Heart right ventricle (tissue), 16 donors: ENCODE data around the gene TMTC4. TPM values are rescaled to one million over a fixed set of nuclear protein-coding genes. Genes with fewer than 3 reads are reported as not detected.
"Not testable (repeated sequence)": the region's sequence is repeated elsewhere in the genome, so short reads cannot be mapped to it uniquely, and the experiment has no call there.

ENCODE experiments used
- ATAC-seq, 8 donors: fragments of 200-7000 bp; cut with Tn5 transposase; one replicate each; pipeline ENCODE4 v1.9.1; 2020; ENCODE audit warnings: mild to moderate bottlenecking in 8 of 8, moderate library complexity in 8 of 8, moderate number of reproducible peaks in 1 of 8
- DNase-seq, 2 donors: peaks; one replicate each; pipeline ENCODE4 v3.0.0-alpha.2; 2020
- H3K27ac ChIP-seq, 10 donors: fragments of 200-600 bp; sonication (generic) in 2 of 10; one replicate each; pipeline versions ENCODE4 v1.5.0 to v1.8.0; 2020 to 2022; ENCODE audit warnings: mild to moderate bottlenecking in 3 of 10
- H3K27me3 ChIP-seq, 7 donors: fragments of 200-600 bp; one replicate each; pipeline ENCODE4 v1.8.0; 2021 to 2022; ENCODE audit warnings: mild to moderate bottlenecking in 2 of 7
- H3K36me3 ChIP-seq, 9 donors: fragments of 200-600 bp; sonication (generic) in 1 of 9; one replicate each; pipeline versions ENCODE4 v1.5.0 to v1.8.0; 2020 to 2022; ENCODE audit warnings: mild to moderate bottlenecking in 2 of 9
- H3K4me1 ChIP-seq, 9 donors: fragments of 200-600 bp; sonication (generic) in 1 of 9; one replicate each; pipeline versions ENCODE4 v1.5.0 to v1.8.0; 2020 to 2022; ENCODE audit warnings: mild to moderate bottlenecking in 4 of 9
- H3K4me3 ChIP-seq, 10 donors: fragments of 200-600 bp; sonication (generic) in 2 of 10; one replicate each; pipeline versions ENCODE4 v1.5.0 to v1.8.0; 2020 to 2022; ENCODE audit warnings: mild to moderate bottlenecking in 7 of 10, moderate library complexity in 2 of 10
- H3K9me3 ChIP-seq, 11 donors: fragments of 200-600 bp in 10 of 11; sonication (generic) in 2 of 11; one replicate each; pipeline versions ENCODE4 v1.5.0 to v1.8.0; 2013 to 2022; ENCODE audit warnings: mild to moderate bottlenecking in 2 of 11, control low read depth in 1 of 11, moderate library complexity in 1 of 11
- CTCF ChIP-seq, 9 donors: fragments of 200-600 bp; sonication (generic) in 2 of 9; IDR thresholded peaks; one replicate each; pipeline versions ENCODE4 v1.5.0 to v1.8.0; 2021 to 2022; ENCODE audit warnings: antibody characterized with exemption in 9 of 9, mild to moderate bottlenecking in 5 of 9, moderate library complexity in 1 of 9
- WGBS, 2 donors: extraction: QIAGEN DNeasy Blood & Tissue Kit; methylation state at CpG; one replicate each; pipeline ENCODE4 v1.1.7; 2013; ENCODE audit warnings: inconsistent platforms in 1 of 2; 5-methylcytosine and 5-hydroxymethylcytosine counted together
- intact Hi-C, 10 donors: fragments of 100-400 bp; cut with DNase I; formaldehyde crosslinking; loops; one replicate each; pipeline versions ENCODE4 v1.11.1 to v1.14.2; 2022
- polyA plus RNA-seq, 2 donors: library from polyadenylated mRNA; stranded (reverse); fragments of 200-250 nt; gene quantifications; one replicate each; pipeline ENCODE4 v1.2.3, GENCODE V29; 2013
- total RNA-seq, 10 donors: library from RNA; stranded (reverse); fragmentation: NEBNext Ultra II Directional in 3 of 10; extraction: Animal tissue kit (Norgen Biotek cat#: 25700) in 3 of 10; gene quantifications; one replicate each; pipeline versions ENCODE4 v1.2.1 to v1.2.4, GENCODE V29; 2021 to 2023
- donor health status: Arrhythmogenic right ventricular cardiomyopathy.
- donor health status: ischemic (EF 13 %, LVEDD 7.1; RV severe dilation, severe dysfunction).
- donor health status: healthy with polysubstance abuse.
- donor health status: DM: no; HTN: yes; CAD: no.
- donor health status: DM: no; HTN: no; CAD: no.
- donor health status: ischemic (EF 25% LVEDD 6.9; RV normal size, moderate dysfunction).
- donor health status: ischemic (EF 25% LVEDD 5.7; RV mildly dilated, moderate dysfunction).
- donor health status: healthy.
- donor health status: DM: yes; HTN: yes; CAD: no.
- donor health status: Ischemic cardiomyopathy.
- donor health status: ischemic (EF 35%, LVEDD 5.7; RV mildly dilated, moderate dysfunction).
- donor health status: nonischemic (EF 11% LVEDD 7.7; RV severe dilation, severe dysfunction).
- donor health status: DM: yes; HTN: yes; CAD: no.
- donor health status: PGD.
- donor health status: ischemic (EF 29% LVEDD 5.4; RV normal size, mild dysfunction).
- donor health status: nonischemic (EF 23%, LVEDD 6.1; RV moderate dilation, normal function).

Gene TMTC4
- total and polyA plus RNA-seq, 12 donors = 2.5 to 9.4 (median 6.0) TPM

GRCh38 chr13:100620792-100621191 is 53.8 kb downstream of the TMTC4 start:
- 85 to 88% methylated on average over 4 of the region's 4 CpGs for WGBS, 2 donors
- Histone ChIP-seq H3K36me3 (peaks cover 0 to 49% (median 3%) of the 10 kb centered on the region in 9 donors), H3K27ac (no peak overlapping the region), H3K27me3 (no peaks in the 10 kb centered on the region), H3K9me3 (peaks cover 0 to 5% (median 0%) of the 10 kb centered on the region in 11 donors), H3K4me1 (no peaks in the 10 kb centered on the region), H3K4me3 (no peak overlapping the region)
- ATAC-seq (no peak), DNase-seq (no peak)
- TF ChIP-seq CTCF (IDR thresholded peaks at IDR 0.05) = no peak
- intact Hi-C loops = no loop called here

GRCh38 chr13:100619940-100620339 is 54.7 kb downstream of the TMTC4 start:
- TF ChIP-seq CTCF (IDR thresholded peaks at IDR 0.05) = no peak
- H3K9me3 ChIP-seq = peaks cover 0 to 5% (median 0%) of the 10 kb centered on the region in 11 donors
- no peak for DNase-seq
- peaks cover 0 to 40% (median 1%) of the 10 kb centered on the region in 9 donors for H3K36me3 ChIP-seq
- 95 to 97% methylated on average over 2 of the region's 2 CpGs for WGBS, 2 donors
- intact Hi-C loops = no loop called here
- no peak overlapping the region for H3K27ac ChIP-seq
- H3K27me3 ChIP-seq = no peaks in the 10 kb centered on the region
- no peak overlapping the region for H3K4me3 ChIP-seq
- H3K4me1 ChIP-seq = no peaks in the 10 kb centered on the region
- ATAC-seq = no peak

- H3K4me3 ChIP-seq, H3K27me3 ChIP-seq, DNase-seq, H3K27ac ChIP-seq, ATAC-seq, intact Hi-C loops, H3K9me3 ChIP-seq, H3K4me1 ChIP-seq: not testable (repeated sequence)
- WGBS, 2 donors = 97 to 98% methylated on average over 22 of the region's 24 CpGs
- H3K36me3 ChIP-seq = peaks cover 0 to 30% (median 0%) of the 10 kb centered on the region in 9 donors
These were observed 55.7 kb downstream of the TMTC4 start for GRCh38 chr13:100618897-100619296.

GRCh38 chr13:100613031-100613430 is 61.6 kb downstream of the TMTC4 start:
- Histone ChIP-seq H3K36me3 (peaks cover 0 to 22% (median 0%) of the 10 kb centered on the region in 9 donors), H3K27me3 (no peaks in the 10 kb centered on the region), H3K4me1 (peaks cover 0 to 36% (median 0%) of the 10 kb centered on the region in 9 donors), H3K27ac (no peak overlapping the region), H3K4me3 (no peak overlapping the region), H3K9me3 (peaks cover 0 to 5% (median 0%) of the 10 kb centered on the region in 11 donors)
- DNase-seq = no peak
- 91 to 92% methylated on average over 5 of the region's 5 CpGs for WGBS, 2 donors
- no peak for TF ChIP-seq CTCF (IDR thresholded peaks at IDR 0.05)
- intact Hi-C loops = no loop called here
- no peak for ATAC-seq

- H3K27ac ChIP-seq = no peak overlapping the region
- peaks cover 0 to 22% (median 0%) of the 10 kb centered on the region in 9 donors for H3K36me3 ChIP-seq
- DNase-seq = peak in 1 of 2 donors; percentile 8
- TF ChIP-seq CTCF (IDR thresholded peaks at IDR 0.05) = no peak
- WGBS, 2 donors = 62 to 67% methylated on average over 9 of the region's 9 CpGs
- no peak overlapping the region for H3K4me3 ChIP-seq
- H3K9me3 ChIP-seq = peaks cover 0 to 5% (median 0%) of the 10 kb centered on the region in 11 donors
- intact Hi-C loops = no loop called here
- peak in 6 of 8 donors; percentile 38 to 93 (median 77) for ATAC-seq
- H3K4me1 ChIP-seq = peaks cover 0 to 38% (median 0%) of the 10 kb centered on the region in 9 donors
- H3K27me3 ChIP-seq = no peaks in the 10 kb centered on the region
These were observed 62.7 kb downstream of the TMTC4 start for GRCh38 chr13:100611678-100612492.
